HEK293 (cell line): ENCODE results near the gene IGFL3.

ENCODE experiments used
- CTCF ChIA-PET: fragments of 350-600 bp; formaldehyde crosslinking; extraction: SDS; loops from one replicate; lab custom pipeline; 2021; ENCODE audit warnings: antibody characterized with exemption; lab: Yijun Ruan, JAX
- POLR2A ChIA-PET: fragments of 300-600 bp; formaldehyde crosslinking; extraction: SDS; loops from one replicate; lab custom pipeline; 2020; ENCODE audit warnings: antibody characterized with exemption, inconsistent platforms; lab: Yijun Ruan, JAX
- H3K27ac ChIP-seq: fragments of 200-500 bp; sonication (Bioruptor generic); 2 replicates; pipeline ENCODE4 v1.5.1; 2014; ENCODE audit warnings: low read depth, low read length, control low read depth, inconsistent platforms; ENCODE audit errors: extremely low read depth
- H3K36me3 ChIP-seq, 2 experiments: fragments of 200-500 bp in 1 of 2; sonication (Bioruptor generic) in 1 of 2; 1 replicate in 1 of 2; 2 replicates in 1 of 2; pipeline ENCODE4 v1.5.1; 2014 to 2017; ENCODE audit warnings: inconsistent platforms in 2 of 2, low read length in 2 of 2; ENCODE audit not compliant: control insufficient read depth in 2 of 2, insufficient read depth in 1 of 2
- H3K4me1 ChIP-seq: fragments of 200-500 bp; sonication (Bioruptor generic); 2 replicates; pipeline ENCODE4 v1.5.1; 2014; ENCODE audit warnings: mild to moderate bottlenecking, low read length, inconsistent platforms; ENCODE audit not compliant: control insufficient read depth, insufficient read depth
- H3K4me3 ChIP-seq: 2 replicates; pipeline ENCODE4 v1.5.1; 2011; ENCODE audit warnings: low read depth, mild to moderate bottlenecking, control low read depth, low read length, moderate library complexity
- H3K9me3 ChIP-seq: fragments of 200-500 bp; sonication (Bioruptor generic); 2 replicates; pipeline ENCODE4 v1.5.1; 2014; ENCODE audit warnings: low read depth, low read length, inconsistent platforms; ENCODE audit not compliant: control insufficient read depth, insufficient read depth
- BCL11A ChIP-seq: fragments of 450-650 bp; formaldehyde crosslinking; IDR thresholded peaks from 2 replicates; pipeline ENCODE4 v1.5.1; 2016; ENCODE audit warnings: low read depth, missing biosample characterization, missing genetic modification characterization
- GLI4 ChIP-seq: fragments of 450-650 bp; formaldehyde crosslinking; IDR thresholded peaks from 2 replicates; pipeline ENCODE4 v1.5.1; 2016; ENCODE audit warnings: missing biosample characterization, missing genetic modification characterization
- RBAK ChIP-seq: fragments of 450-650 bp; formaldehyde crosslinking; IDR thresholded peaks from 2 replicates; pipeline ENCODE4 v1.5.1; 2016; ENCODE audit warnings: missing biosample characterization, missing genetic modification characterization
- SCRT2 ChIP-seq: fragments of 450-650 bp; formaldehyde crosslinking; IDR thresholded peaks from 2 replicates; pipeline ENCODE4 v1.5.1; 2016; ENCODE audit warnings: missing biosample characterization, missing genetic modification characterization
- ZBTB17 ChIP-seq: fragments of 450-650 bp; formaldehyde crosslinking; IDR thresholded peaks from 2 replicates; pipeline ENCODE4 v1.5.1; 2016; ENCODE audit warnings: missing biosample characterization, missing genetic modification characterization
- ZNF114 ChIP-seq: fragments of 450-650 bp; formaldehyde crosslinking; IDR thresholded peaks from 2 replicates; pipeline ENCODE4 v1.5.0; 2017; ENCODE audit warnings: missing biosample characterization, missing genetic modification characterization
- ZNF121 ChIP-seq: fragments of 450-650 bp; formaldehyde crosslinking; IDR thresholded peaks from 2 replicates; pipeline ENCODE4 v1.5.1; 2016; ENCODE audit warnings: missing biosample characterization, missing genetic modification characterization
- ZNF624 ChIP-seq: fragments of 450-650 bp; formaldehyde crosslinking; IDR thresholded peaks from 2 replicates; pipeline ENCODE4 v1.5.1; 2017; ENCODE audit warnings: missing biosample characterization, missing genetic modification characterization
- ZNF629 ChIP-seq: fragments of 450-650 bp; formaldehyde crosslinking; IDR thresholded peaks from 2 replicates; pipeline ENCODE4 v1.5.1; 2017; ENCODE audit warnings: missing biosample characterization, missing genetic modification characterization

The IGFL3 gene

DNA sequence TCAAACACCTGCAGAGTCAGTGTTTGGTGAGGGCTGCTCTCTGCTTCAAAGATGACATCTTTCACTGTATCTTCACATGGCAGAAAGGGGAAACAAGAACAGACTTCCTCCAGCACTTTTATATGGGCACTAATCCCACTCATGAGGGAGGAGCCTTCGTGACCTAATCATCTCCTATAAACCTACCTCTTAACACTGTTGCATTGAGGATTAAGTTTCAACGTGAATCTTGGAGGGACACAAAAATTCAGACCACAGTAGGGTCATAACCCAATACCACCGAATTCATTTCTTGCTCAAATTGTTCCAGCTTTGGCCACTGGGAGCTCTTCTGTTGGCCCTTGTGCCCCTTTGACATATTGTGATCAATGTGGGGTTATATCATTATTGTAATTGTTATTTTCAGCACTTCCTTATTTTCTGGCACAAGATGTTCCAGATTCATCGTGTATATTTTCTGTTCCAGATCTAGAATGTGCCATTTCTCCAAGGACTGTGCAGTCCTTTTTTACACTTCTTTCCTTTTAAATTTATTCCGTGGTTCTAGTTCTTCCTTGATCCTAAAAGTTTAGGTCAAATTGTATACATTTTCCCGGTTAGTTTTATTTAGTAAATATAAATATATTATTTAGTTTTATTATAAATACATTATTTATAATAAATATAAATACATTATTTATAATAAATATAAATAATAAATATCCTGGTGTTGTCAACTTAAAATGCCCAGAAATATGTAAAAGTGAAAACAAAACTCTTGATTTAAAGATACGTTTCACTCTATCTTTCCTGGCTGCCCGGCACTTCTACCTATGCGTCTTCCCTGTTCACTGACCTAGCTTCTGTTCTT lies 48.2 kb downstream of the IGFL3 start:
- Histone ChIP-seq H3K4me1 (peaks cover 5% of the 10 kb centered on the region), H3K9me3 (no peaks in the 10 kb centered on the region), H3K27ac (no peak overlapping the region), H3K4me3 (no peak overlapping the region), H3K36me3 (no peaks in the 10 kb centered on the region)
- ChIA-PET CTCF (interaction anchor here (1.0 to 8.5 kb wide), 22 partner anchors 10 to 436 kb away, joined by 3 to 625 read pairs (median 8); partner anchors contain the start of genes CCDC61, FOXA3, IGFL2 and IGFL4), POLR2A (interaction anchor here (1.0 to 2.3 kb wide), 5 partner anchors 8 to 190 kb away, joined by 4 to 12 read pairs (median 6); partner anchors contain the start of genes IGFL4 and IRF2BP1)
- TF ChIP-seq ZNF114 (no peak), SCRT2 (tag by site-specific recombination) (peak; percentile 24; the same call in 1 of the 2 replicates), ZNF624 (no peak)

DNA sequence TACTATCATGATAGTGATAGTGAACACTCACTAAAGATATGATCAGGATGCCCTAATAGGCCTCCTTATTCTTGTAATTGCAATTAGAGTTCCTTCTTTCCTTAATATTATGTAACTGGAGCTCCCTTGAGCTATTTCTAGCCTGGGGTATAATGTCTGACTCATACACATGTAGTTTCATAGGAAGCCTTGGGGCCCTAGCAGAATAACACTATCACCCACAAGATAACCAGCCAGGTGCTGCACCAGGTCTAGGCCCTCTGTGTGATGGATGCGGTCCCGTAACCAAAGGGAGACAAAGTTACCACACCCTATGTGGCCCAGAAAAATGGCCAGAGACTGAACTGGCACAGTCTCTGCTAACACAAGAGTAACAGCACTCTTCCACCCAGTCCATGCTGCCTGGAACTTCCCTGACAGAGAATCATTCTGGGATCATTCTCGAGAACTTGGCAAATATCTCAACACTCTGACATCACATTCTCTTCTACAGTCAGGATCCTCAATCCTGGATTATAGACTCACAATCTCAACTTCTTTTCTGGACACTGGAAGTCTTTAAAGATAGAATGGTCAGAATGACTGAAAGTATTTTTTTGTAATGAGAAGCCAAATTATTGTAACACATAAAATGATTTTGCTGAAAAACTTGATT lies 51.1 kb downstream of the IGFL3 start:
- Histone ChIP-seq H3K4me1 (peaks cover 27% of the 10 kb centered on the region), H3K27ac (no peak overlapping the region), H3K4me3 (no peak overlapping the region), H3K9me3 (no peaks in the 10 kb centered on the region), H3K36me3 (no peaks in the 10 kb centered on the region)
- TF ChIP-seq ZBTB17 = peak; percentile 68
- TF ChIP-seq GLI4 (tag by site-specific recombination) = no peak
- no peak for TF ChIP-seq RBAK (tag by site-specific recombination)
- TF ChIP-seq ZNF121 (tag by site-specific recombination) = no peak
- no peak for TF ChIP-seq BCL11A
- no peak for TF ChIP-seq ZNF629 (tag by site-specific recombination)
- ChIA-PET CTCF (interaction anchor here (0.7 to 6.1 kb wide), 6 partner anchors 9 to 329 kb away, joined by 3 to 123 read pairs (median 4); no protein-coding TSS in a partner anchor), POLR2A (no interaction called here)
